H9 (cell line): ENCODE data around the gene TMUB2. TPM values are rescaled to one million over a fixed set of nuclear protein-coding genes. Genes with fewer than 3 reads are reported as not detected.

Experiments used
- DNase-seq: peaks from one replicate; pipeline ENCODE4 v3.0.0-alpha.2; 2017
- H2AFZ ChIP-seq: one replicate; pipeline ENCODE4 v1.6.1; 2013; ENCODE audit warnings: mild to moderate bottlenecking, low read length, control low read depth, moderate library complexity
- H2AK5ac ChIP-seq: 2 replicates; pipeline ENCODE4 v1.6.1; 2013; ENCODE audit warnings: low read length, control low read depth, mixed read lengths; ENCODE audit not compliant: insufficient read length
- H2BK120ac ChIP-seq: one replicate; pipeline ENCODE4 v1.6.1; 2013; ENCODE audit warnings: low read depth, mild to moderate bottlenecking, low read length, control low read depth, inconsistent platforms; ENCODE audit not compliant: poor library complexity, severe bottlenecking
- H2BK12ac ChIP-seq: 2 replicates; pipeline ENCODE4 v1.6.1; 2013; ENCODE audit warnings: low read length, control low read depth, mixed read lengths, low read depth; ENCODE audit not compliant: insufficient read length
- H2BK15ac ChIP-seq: 2 replicates; pipeline ENCODE4 v1.6.1; 2013; ENCODE audit warnings: low read depth, low read length, control low read depth
- H2BK20ac ChIP-seq: one replicate; pipeline ENCODE4 v1.6.1; 2013; ENCODE audit warnings: low read depth, mild to moderate bottlenecking, low read length, control low read depth, inconsistent platforms; ENCODE audit not compliant: poor library complexity, severe bottlenecking
- H2BK5ac ChIP-seq: 2 replicates; pipeline ENCODE4 v1.6.1; 2013; ENCODE audit warnings: low read length, control low read depth, mixed read lengths; ENCODE audit not compliant: insufficient read length
- H3K14ac ChIP-seq: 2 replicates; pipeline ENCODE4 v1.6.1; 2013; ENCODE audit warnings: low read length, control low read depth; ENCODE audit not compliant: insufficient read depth
- H3K18ac ChIP-seq: 2 replicates; pipeline ENCODE4 v1.6.1; 2013; ENCODE audit warnings: low read depth, mild to moderate bottlenecking, mixed read lengths, low read length, control low read depth; ENCODE audit not compliant: insufficient read length
- H3K23ac ChIP-seq: 2 replicates; pipeline ENCODE4 v1.6.1; 2013; ENCODE audit warnings: low read length, control low read depth, mixed read lengths, low read depth; ENCODE audit not compliant: insufficient read length
- H3K23me2 ChIP-seq: 2 replicates; pipeline ENCODE4 v1.6.1; 2013; ENCODE audit warnings: low read depth, mild to moderate bottlenecking, mixed read lengths, low read length, control low read depth; ENCODE audit not compliant: insufficient read length, poor library complexity, severe bottlenecking
- H3K27ac ChIP-seq: 2 replicates; pipeline ENCODE4 v1.5.1; 2013; ENCODE audit warnings: low read length, control low read depth, mixed read lengths, low read depth; ENCODE audit not compliant: insufficient read length
- H3K27me3 ChIP-seq: 2 replicates; pipeline ENCODE4 v1.6.1; 2013; ENCODE audit warnings: low read length, control low read depth, inconsistent platforms; ENCODE audit not compliant: insufficient read depth
- H3K4ac ChIP-seq: 2 replicates; pipeline ENCODE4 v1.6.1; 2013; ENCODE audit warnings: low read depth, mild to moderate bottlenecking, control low read depth, inconsistent platforms, low read length, moderate library complexity
- H3K4me1 ChIP-seq: 2 replicates; pipeline ENCODE4 v1.6.1; 2013; ENCODE audit warnings: low read length, control low read depth, inconsistent platforms; ENCODE audit not compliant: insufficient read depth
- H3K4me2 ChIP-seq: 2 replicates; pipeline ENCODE4 v1.6.1; 2013; ENCODE audit warnings: low read length, control low read depth, mixed read lengths; ENCODE audit not compliant: insufficient read length, insufficient read depth
- H3K56ac ChIP-seq: 2 replicates; pipeline ENCODE4 v1.6.1; 2013; ENCODE audit warnings: low read depth, mild to moderate bottlenecking, mixed read lengths, low read length, control low read depth; ENCODE audit not compliant: insufficient read length
- H3K79me1 ChIP-seq: 2 replicates; pipeline ENCODE4 v1.6.1; 2013; ENCODE audit warnings: low read depth, mild to moderate bottlenecking, moderate library complexity, low read length, control low read depth, inconsistent platforms; ENCODE audit not compliant: insufficient read depth, poor library complexity, severe bottlenecking
- H3K79me2 ChIP-seq: 2 replicates; pipeline ENCODE4 v1.6.1; 2013; ENCODE audit warnings: low read length, control low read depth, inconsistent platforms; ENCODE audit not compliant: insufficient read depth
- H3K9ac ChIP-seq: 2 replicates; pipeline ENCODE4 v1.6.1; 2013; ENCODE audit warnings: low read length, control low read depth, mixed read lengths; ENCODE audit not compliant: insufficient read length; ENCODE audit errors: extremely low read depth
- H3K9me3 ChIP-seq: one replicate; pipeline ENCODE4 v1.6.1; 2013; ENCODE audit warnings: low read depth, low read length, inconsistent platforms; ENCODE audit not compliant: control insufficient read depth
- H3T11ph ChIP-seq: one replicate; pipeline ENCODE4 v1.6.1; 2013; ENCODE audit warnings: mild to moderate bottlenecking, low read length, control low read depth, inconsistent platforms
- H4K20me1 ChIP-seq: one replicate; pipeline ENCODE4 v1.6.1; 2013; ENCODE audit not compliant: control insufficient read depth, insufficient read length, insufficient read depth
- H4K5ac ChIP-seq: 2 replicates; pipeline ENCODE4 v1.6.1; 2013; ENCODE audit warnings: low read depth, mild to moderate bottlenecking, mixed read lengths, low read length, control low read depth; ENCODE audit not compliant: insufficient read length
- H4K8ac ChIP-seq: replicated peaks from 2 replicates; pipeline ENCODE4 v1.6.1; 2013; ENCODE audit warnings: low read length, control low read depth, mixed read lengths, low read depth; ENCODE audit not compliant: insufficient read length
- H4K91ac ChIP-seq: 2 replicates; pipeline ENCODE4 v1.6.1; 2013; ENCODE audit warnings: low read depth, mild to moderate bottlenecking, moderate library complexity, mixed read lengths, low read length, control low read depth; ENCODE audit not compliant: insufficient read length
- H3K27ac Mint-ChIP-seq, 3 experiments: 2 replicates in 2 of 3; 3 replicates in 1 of 3; pipeline ENCODE4 v1.8.0; 2020 to 2021; ENCODE audit warnings: mixed read lengths in 3 of 3, mild to moderate bottlenecking in 1 of 3, moderate library complexity in 1 of 3
- H3K27me3 Mint-ChIP-seq: 2 replicates; pipeline ENCODE4 v1.8.0; 2021; ENCODE audit warnings: low read depth, mild to moderate bottlenecking, moderate library complexity, mixed read lengths
- H3K36me3 Mint-ChIP-seq, 3 experiments: 2 replicates in 2 of 3; 3 replicates in 1 of 3; pipeline ENCODE4 v1.8.0; 2020 to 2021; ENCODE audit warnings: low read depth in 3 of 3, mixed read lengths in 3 of 3; ENCODE audit not compliant: insufficient read depth in 1 of 3
- H3K4me1 Mint-ChIP-seq, 2 experiments: 2 replicates each; pipeline ENCODE4 v1.8.0; 2020; ENCODE audit warnings: mixed read lengths in 2 of 2
- H3K4me3 Mint-ChIP-seq, 2 experiments: 2 replicates in 1 of 2; 3 replicates in 1 of 2; pipeline ENCODE4 v1.8.0; 2020 to 2021; ENCODE audit warnings: mild to moderate bottlenecking in 2 of 2, mixed read lengths in 2 of 2, moderate library complexity in 1 of 2
- H3K9me3 Mint-ChIP-seq, 2 experiments: 2 replicates in 1 of 2; 3 replicates in 1 of 2; pipeline ENCODE4 v1.8.0; 2020; ENCODE audit warnings: mild to moderate bottlenecking in 2 of 2, mixed read lengths in 2 of 2, moderate library complexity in 1 of 2
- CTCF ChIP-seq: fragments of 200-600 bp; sonication (generic); conservative IDR thresholded peaks from 3 replicates; pipeline ENCODE4 v1.8.0; 2021; ENCODE audit warnings: antibody characterized with exemption, mild to moderate bottlenecking
- WGBS: extraction: QIAGEN DNeasy Blood & Tissue Kit; methylation state at CpG from one replicate; pipeline ENCODE4 v1.1.7; 2013; ENCODE audit warnings: missing lambda C conversion rate, low lambda C conversion rate, mixed read lengths; ENCODE audit not compliant: insufficient read length; ENCODE audit errors: extremely low coverage; 5-methylcytosine and 5-hydroxymethylcytosine counted together
- total RNA-seq: library from RNA; stranded (reverse); gene quantifications from 2 replicates; pipeline ENCODE4 v1.2.1, GENCODE V29; 2021

The TMUB2 gene
- total RNA-seq, 1 experiment from 2014 or later = 22.9 TPM

- H3K27me3 ChIP-seq = no peaks in the 10 kb centered on the region
- H3K4ac ChIP-seq = no peak overlapping the region
- Mint-ChIP-seq H3K27ac (peak overlapping the region in 1 of 3 experiments; percentile 42; a peak in 2 of 7 replicates), H3K4me1 (peaks cover 17 to 31% of the 10 kb centered on the region in 2 experiments), H3K9me3 (no peaks in the 10 kb centered on the region), H3K36me3 (peaks cover 0 to 9% (median 6%) of the 10 kb centered on the region in 3 experiments; a peak in 4 of 7 replicates), H3K27me3 (peaks cover 2% of the 10 kb centered on the region; the same call in 1 of the 2 replicates), H3K4me3 (no peak overlapping the region)
- no peaks in the 10 kb centered on the region for H3K9me3 ChIP-seq
- H3K79me2 ChIP-seq = no peaks in the 10 kb centered on the region
- H4K91ac ChIP-seq = no peak overlapping the region
- DNase-seq = no peak
- H2BK20ac ChIP-seq = no peak overlapping the region
- H3K56ac ChIP-seq = no peak overlapping the region
- H3K4me1 ChIP-seq = no peaks in the 10 kb centered on the region; the same call in 1 of the 2 replicates
- H3K18ac ChIP-seq = no peak overlapping the region
- no peak overlapping the region for H2BK12ac ChIP-seq
- no peak overlapping the region for H3K27ac ChIP-seq
- H2AFZ ChIP-seq = no peak overlapping the region
- no CpG with 5 or more reads among the region's 7 CpGs for WGBS
- H4K20me1 ChIP-seq = peaks cover 3% of the 10 kb centered on the region
- no peak overlapping the region for H4K8ac ChIP-seq
- no peak for TF ChIP-seq CTCF
- H3K23ac ChIP-seq = no peak overlapping the region
- H2BK120ac ChIP-seq = no peak overlapping the region
- no peaks in the 10 kb centered on the region for H3K23me2 ChIP-seq
- no peak overlapping the region for H3K9ac ChIP-seq
- no peak overlapping the region for H3T11ph ChIP-seq
- H2BK5ac ChIP-seq = no peak overlapping the region
- peak overlapping the region; percentile 22 for H4K5ac ChIP-seq
- no peak overlapping the region; the same call in 1 of the 2 replicates for H3K14ac ChIP-seq
- H3K79me1 ChIP-seq = no peaks in the 10 kb centered on the region
- H2AK5ac ChIP-seq = no peak overlapping the region
- no peak overlapping the region for H2BK15ac ChIP-seq
- H3K4me2 ChIP-seq = no peak overlapping the region
Observed at GRCh38 chr17:44167181-44167861, 19.5 kb upstream of the TMUB2 start.
